ENCODE measurements around the gene WDR11. TPM values are rescaled to one million over a fixed set of nuclear protein-coding genes. Genes with fewer than 3 reads are reported as not detected.
A peak's percentile ranks its signal among the peaks of the same experiment; 100 is the strongest.

WDR11 gene
- total RNA-seq, 1 experiment from 2014 or later = 48.7 TPM

DNA sequence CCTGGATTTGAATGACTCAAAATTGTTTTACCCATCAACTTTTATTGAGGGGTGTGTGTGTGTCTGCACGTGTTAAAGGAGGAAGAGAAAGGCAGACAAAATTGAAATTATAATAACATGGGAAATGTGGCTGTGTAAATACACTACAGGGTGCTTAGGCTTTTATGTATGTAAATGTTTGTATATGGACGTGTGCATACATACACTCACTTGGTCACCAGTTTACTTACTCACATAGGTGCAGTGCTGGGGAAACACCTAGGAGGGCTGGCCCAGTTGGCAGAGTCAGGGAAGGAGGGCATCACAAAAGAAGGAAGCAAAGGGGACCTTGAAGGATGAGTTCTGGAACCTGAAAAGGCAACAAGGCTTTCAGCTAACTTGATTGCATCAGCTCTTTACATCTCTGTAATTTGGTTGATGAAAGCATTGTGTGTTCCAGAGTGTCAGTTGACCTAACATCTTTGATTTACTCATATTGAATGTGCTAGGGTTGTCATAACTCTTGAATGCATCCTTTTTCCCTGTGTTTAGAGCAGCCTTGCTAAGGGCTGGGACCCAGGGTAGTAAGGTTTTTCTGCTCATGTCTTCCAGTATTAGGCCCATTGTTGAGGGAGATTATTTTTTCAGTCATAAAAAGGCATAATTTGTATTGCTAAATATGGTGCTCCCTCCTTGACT, 10.2 kb downstream of the WDR11 start:
- Histone ChIP-seq H2BK12ac (ENCODE audit: insufficient read length, low read depth, low read length) (no peak overlapping the region), H3K4me1 (ENCODE audit: insufficient read depth, low read length) (no peaks in the 10 kb centered on the region)

More for the DNA sequence above, 10.2 kb downstream of the WDR11 start:
- Mint-ChIP-seq H3K36me3 (ENCODE audit: insufficient read depth in 1 of 3, low read depth in 3 of 3) (peaks cover 0 to 33% (median 28%) of the 10 kb centered on the region in 3 experiments; a peak in 5 of 7 replicates), H3K4me1 (no peaks in the 10 kb centered on the region), H3K27ac (peak overlapping the region in 1 of 3 experiments; percentile 66; a peak in 2 of 7 replicates), H3K4me3 (no peak overlapping the region), H3K9me3 (no peaks in the 10 kb centered on the region), H3K27me3 (ENCODE audit: low read depth) (no peaks in the 10 kb centered on the region)
- H4K5ac ChIP-seq (ENCODE audit: insufficient read length, low read depth, low read length) = no peak overlapping the region
- no peak overlapping the region for H2BK5ac ChIP-seq (ENCODE audit: insufficient read length, low read length)
- no peaks in the 10 kb centered on the region for H3K9me3 ChIP-seq (ENCODE audit: control insufficient read depth, low read depth, low read length)
- H3K4me2 ChIP-seq (ENCODE audit: insufficient read depth, insufficient read length, low read length) = no peak overlapping the region
- H3K4ac ChIP-seq (ENCODE audit: low read depth, low read length) = no peak overlapping the region
- no peaks in the 10 kb centered on the region for H4K20me1 ChIP-seq (ENCODE audit: control insufficient read depth, insufficient read depth, insufficient read length)
- no peak overlapping the region for H3K9ac ChIP-seq (ENCODE audit: extremely low read depth, insufficient read length, low read length)
- no peak overlapping the region for H3K14ac ChIP-seq (ENCODE audit: insufficient read depth, low read length)
- H3K27ac ChIP-seq (ENCODE audit: insufficient read length, low read depth, low read length) = no peak overlapping the region
- no peak overlapping the region for H2AFZ ChIP-seq (ENCODE audit: low read length)
- WGBS (ENCODE audit: extremely low coverage, insufficient read length, low lambda C conversion rate) = no CpG with 5 or more reads among the region's 2 CpGs
- H2BK15ac ChIP-seq (ENCODE audit: low read depth, low read length) = no peak overlapping the region
- H4K91ac ChIP-seq (ENCODE audit: insufficient read length, low read depth, low read length) = no peak overlapping the region
- no peak for DNase-seq
- no peak overlapping the region for H2BK120ac ChIP-seq (ENCODE audit: low read depth, low read length, poor library complexity, severe bottlenecking)
- H3K79me1 ChIP-seq (ENCODE audit: insufficient read depth, low read depth, low read length, poor library complexity, severe bottlenecking) = no peaks in the 10 kb centered on the region
- no peak overlapping the region for H2BK20ac ChIP-seq (ENCODE audit: low read depth, low read length, poor library complexity, severe bottlenecking)
- H3K23me2 ChIP-seq (ENCODE audit: insufficient read length, low read depth, low read length, poor library complexity, severe bottlenecking) = no peaks in the 10 kb centered on the region
- no peak overlapping the region for H4K8ac ChIP-seq (replicated peaks; ENCODE audit: insufficient read length, low read depth, low read length)
- no peaks in the 10 kb centered on the region; the same call in 1 of the 2 replicates for H3K79me2 ChIP-seq (ENCODE audit: insufficient read depth, low read length)
- H3K18ac ChIP-seq (ENCODE audit: insufficient read length, low read depth, low read length) = no peak overlapping the region
- no peak overlapping the region for H3K23ac ChIP-seq (ENCODE audit: insufficient read length, low read depth, low read length)
- TF ChIP-seq, protein P1, sequence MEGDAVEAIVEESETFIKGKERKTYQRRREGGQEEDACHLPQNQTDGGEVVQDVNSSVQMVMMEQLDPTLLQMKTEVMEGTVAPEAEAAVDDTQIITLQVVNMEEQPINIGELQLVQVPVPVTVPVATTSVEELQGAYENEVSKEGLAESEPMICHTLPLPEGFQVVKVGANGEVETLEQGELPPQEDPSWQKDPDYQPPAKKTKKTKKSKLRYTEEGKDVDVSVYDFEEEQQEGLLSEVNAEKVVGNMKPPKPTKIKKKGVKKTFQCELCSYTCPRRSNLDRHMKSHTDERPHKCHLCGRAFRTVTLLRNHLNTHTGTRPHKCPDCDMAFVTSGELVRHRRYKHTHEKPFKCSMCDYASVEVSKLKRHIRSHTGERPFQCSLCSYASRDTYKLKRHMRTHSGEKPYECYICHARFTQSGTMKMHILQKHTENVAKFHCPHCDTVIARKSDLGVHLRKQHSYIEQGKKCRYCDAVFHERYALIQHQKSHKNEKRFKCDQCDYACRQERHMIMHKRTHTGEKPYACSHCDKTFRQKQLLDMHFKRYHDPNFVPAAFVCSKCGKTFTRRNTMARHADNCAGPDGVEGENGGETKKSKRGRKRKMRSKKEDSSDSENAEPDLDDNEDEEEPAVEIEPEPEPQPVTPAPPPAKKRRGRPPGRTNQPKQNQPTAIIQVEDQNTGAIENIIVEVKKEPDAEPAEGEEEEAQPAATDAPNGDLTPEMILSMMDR (conservative IDR thresholded peaks at IDR 0.05) = no peak
- no peak overlapping the region for H3T11ph ChIP-seq (ENCODE audit: low read length)
- H3K27me3 ChIP-seq (ENCODE audit: insufficient read depth, low read length) = no peaks in the 10 kb centered on the region
- no peak overlapping the region for H3K56ac ChIP-seq (ENCODE audit: insufficient read length, low read depth, low read length)
- H2AK5ac ChIP-seq (ENCODE audit: insufficient read length, low read length) = no peak overlapping the region
